GM18517 (cell line): Measurements from ENCODE around the gene GTF2I.
A peak's percentile ranks its signal among the peaks of the same experiment; 100 is the strongest.
"Not testable (repeated sequence)": the region's sequence is repeated elsewhere in the genome, so short reads cannot be mapped to it uniquely, and the experiment has no call there.

Experiments used
- ATAC-seq: cut with Tn5 transposase; IDR thresholded peaks from one replicate; pipeline ENCODE4 v1.9.1; 2021; ENCODE audit warnings: mild to moderate bottlenecking, moderate library complexity; ENCODE audit not compliant: unreplicated experiment

Gene GTF2I

DNA sequence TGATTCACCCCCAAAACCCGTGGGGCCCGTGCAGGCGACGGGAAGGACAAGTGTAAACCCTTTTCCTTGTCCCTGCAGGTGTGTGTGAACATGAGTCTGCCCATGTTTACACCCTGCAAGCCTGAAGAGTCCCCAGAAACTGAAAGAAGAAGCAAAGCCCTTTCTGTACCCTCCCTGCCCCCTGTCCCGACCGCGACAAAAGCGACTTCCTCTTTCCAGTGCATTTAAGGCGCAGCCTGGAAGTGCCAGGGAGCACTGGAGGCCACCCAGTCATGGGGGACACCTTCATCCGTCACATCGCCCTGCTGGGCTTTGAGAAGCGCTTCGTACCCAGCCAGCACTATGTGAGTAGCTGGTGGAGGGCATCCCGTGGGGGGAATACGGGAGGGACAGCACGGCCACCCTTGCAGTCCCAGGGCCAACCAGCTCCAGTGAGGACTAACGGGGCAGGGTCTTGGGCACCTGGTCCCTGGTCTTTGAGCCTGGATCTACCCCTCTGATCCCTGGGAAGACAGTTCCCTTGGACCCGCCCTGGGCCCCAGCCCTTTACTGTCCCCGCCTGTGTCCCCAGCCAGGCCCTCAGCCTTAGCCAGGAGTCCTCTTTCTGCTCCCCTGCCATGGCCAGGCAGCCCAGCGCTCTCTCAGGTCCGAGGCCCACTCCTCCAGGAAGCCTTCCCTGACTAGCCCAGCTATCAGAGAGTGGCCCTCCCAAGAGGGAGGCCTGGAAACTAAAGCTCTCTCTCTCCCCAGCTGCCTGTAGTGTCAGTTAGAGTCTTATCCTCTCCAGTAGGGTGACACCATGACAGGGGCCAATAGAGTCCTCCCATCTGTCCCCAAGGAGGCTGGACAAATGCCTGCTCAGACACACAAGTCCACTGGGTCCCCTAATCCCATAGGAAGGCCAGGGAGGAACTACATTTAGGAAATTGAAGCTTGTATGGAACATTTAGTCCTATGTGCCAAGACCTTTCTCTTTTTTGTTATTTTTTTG lies 116.5 kb downstream of the GTF2I start, which contains the start of gene NCF1:
NCF1 (plus strand) TSS at position 252 of the 991 bp plus-strand sequence; CDS start at position 273, 21 bp downstream.
- ATAC-seq = peak; percentile 80

- not testable (repeated sequence) for ATAC-seq
These were observed 117.6 kb downstream of the GTF2I start for GRCh38 chr7:74775111-74775510.

DNA sequence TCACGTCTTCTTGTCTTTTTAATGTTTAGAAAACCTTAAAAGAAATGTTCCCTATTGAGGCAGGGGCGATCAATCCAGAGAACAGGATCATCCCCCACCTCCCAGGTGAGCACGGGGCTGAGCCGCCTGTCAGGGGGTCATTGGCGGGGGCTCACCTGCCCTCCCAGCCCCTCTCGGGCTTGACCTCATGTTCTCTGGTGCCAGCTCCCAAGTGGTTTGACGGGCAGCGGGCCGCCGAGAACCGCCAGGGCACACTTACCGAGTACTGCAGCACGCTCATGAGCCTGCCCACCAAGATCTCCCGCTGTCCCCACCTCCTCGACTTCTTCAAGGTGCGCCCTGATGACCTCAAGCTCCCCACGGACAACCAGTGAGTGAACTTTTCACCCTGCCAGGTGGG lies 121.5 kb downstream of the GTF2I start:
- ATAC-seq = not testable (repeated sequence)

DNA sequence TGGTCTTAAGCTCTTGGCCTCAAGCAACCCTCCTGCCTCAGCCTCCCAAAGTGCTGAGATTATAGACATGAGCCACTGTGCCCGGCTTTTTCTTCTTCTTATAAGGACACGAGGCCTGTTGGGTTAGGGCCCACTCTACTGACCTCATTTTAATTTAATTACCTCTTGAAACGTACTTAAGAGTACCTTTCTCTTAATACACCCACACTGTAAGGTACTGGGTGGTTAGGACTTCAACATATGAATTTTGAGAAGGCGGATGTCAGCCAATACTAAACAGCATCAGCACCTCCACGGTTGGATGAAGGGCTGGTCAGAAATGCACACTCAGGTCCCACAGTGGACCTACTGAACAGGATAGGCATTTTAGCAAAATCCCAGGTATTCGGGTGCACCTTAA lies 124.2 kb downstream of the GTF2I start:
- not testable (repeated sequence) for ATAC-seq

- not testable (repeated sequence) for ATAC-seq
These were observed 126.1 kb downstream of the GTF2I start for GRCh38 chr7:74783595-74783994.

DNA sequence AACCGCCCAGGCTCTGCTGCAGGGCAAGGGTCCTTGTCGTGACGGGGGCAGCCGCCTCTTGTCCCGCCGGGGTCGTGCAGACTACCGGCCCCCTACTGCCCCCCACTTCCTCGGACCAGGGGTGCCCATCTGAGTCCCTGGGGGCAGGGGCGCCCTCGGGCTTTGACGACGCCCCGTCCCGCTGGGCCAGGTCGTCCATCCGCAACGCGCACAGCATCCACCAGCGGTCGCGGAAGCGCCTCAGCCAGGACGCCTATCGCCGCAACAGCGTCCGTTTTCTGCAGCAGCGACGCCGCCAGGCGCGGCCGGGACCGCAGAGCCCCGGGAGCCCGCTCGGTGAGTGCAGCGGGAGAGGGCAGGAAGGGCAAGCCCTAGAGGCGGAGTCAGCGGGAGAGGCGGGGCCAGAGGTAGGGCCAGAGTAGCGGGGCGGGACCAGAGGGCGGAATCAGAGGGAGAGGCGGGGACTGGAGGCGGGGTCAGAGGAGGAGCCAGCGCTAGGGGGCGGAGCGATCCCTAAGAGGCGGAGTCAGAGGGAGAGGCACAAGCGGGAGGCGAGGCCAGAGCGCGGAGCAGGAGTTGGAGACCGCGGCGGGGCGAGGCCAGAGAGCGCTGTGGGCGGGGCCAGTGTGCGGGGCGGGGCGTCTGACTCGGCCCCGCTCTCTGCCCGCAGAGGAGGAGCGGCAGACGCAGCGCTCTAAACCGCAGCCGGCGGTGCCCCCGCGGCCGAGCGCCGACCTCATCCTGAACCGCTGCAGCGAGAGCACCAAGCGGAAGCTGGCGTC lies 131.0 kb downstream of the GTF2I start:
- ATAC-seq = peak; percentile 92

- ATAC-seq = not testable (repeated sequence)
These were observed 131.8 kb downstream of the GTF2I start for GRCh38 chr7:74789200-74789736.

- not testable (repeated sequence) for ATAC-seq
These were observed 140.5 kb downstream of the GTF2I start for GRCh38 chr7:74797848-74798622.

GRCh38 chr7:74798644-74799043 lies 141.1 kb downstream of the GTF2I start:
- ATAC-seq = not testable (repeated sequence)
